ENCODE results near the gene MALSU1. TPM values are rescaled to one million over a fixed set of nuclear protein-coding genes. Genes with fewer than 3 reads are reported as not detected.

The MALSU1 gene
- total and polyA plus RNA-seq, 9 donors = 44.3 to 88.7 (median 53.2) TPM

DNA sequence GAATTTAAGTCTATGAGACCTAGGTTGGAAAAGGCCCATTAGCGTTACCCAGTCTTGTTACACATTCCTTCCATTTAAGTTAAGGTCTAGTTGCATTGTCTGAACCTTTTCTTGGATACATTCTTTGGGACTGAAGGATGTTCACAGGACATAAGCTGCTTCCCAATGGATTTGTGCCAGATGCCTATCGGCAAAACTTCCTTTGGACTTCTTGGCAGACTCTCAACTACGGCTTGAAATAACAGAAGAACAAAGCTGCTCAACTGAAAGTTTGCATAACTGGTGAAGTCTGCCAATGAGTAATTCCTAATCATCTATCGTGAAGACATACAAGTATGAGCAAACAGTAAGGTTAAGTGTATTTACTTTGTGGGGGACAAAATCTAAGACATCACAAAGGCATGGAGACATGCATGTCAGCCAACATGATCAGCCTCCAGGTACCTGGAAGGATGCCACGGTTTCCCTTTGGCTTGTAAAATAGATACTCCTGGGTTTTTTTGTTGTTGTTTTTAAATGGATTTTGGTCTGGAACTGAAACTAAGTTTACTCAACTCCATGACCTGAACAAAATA lies 35.4 kb downstream of the MALSU1 start:
- 1 to 6% (median 3%) methylated on average over 5 of the region's 5 CpGs for WGBS, 3 donors
- peak in 3 of 5 donors; percentile 26 to 58 (median 39) for DNase-seq
- Histone ChIP-seq H3K4me1 (ENCODE audit: insufficient read depth) (peaks cover 17% of the 10 kb centered on the region), H3K9me3 (no peaks in the 10 kb centered on the region), H3K27ac (peak overlapping the region; percentile 5 to 71), H3K4me3 (no peak overlapping the region), H3K36me3 (no peaks in the 10 kb centered on the region), H3K27me3 (no peaks in the 10 kb centered on the region)
- intact Hi-C loops (cut with DNase I) = loop anchor here in 1 of 4 donors (5.0 kb wide), 1 partner anchor 1817 kb away; no protein-coding TSS in a partner anchor
- no peak for TF ChIP-seq EP300 (IDR thresholded peaks at IDR 0.05)
- TF ChIP-seq, protein P1, sequence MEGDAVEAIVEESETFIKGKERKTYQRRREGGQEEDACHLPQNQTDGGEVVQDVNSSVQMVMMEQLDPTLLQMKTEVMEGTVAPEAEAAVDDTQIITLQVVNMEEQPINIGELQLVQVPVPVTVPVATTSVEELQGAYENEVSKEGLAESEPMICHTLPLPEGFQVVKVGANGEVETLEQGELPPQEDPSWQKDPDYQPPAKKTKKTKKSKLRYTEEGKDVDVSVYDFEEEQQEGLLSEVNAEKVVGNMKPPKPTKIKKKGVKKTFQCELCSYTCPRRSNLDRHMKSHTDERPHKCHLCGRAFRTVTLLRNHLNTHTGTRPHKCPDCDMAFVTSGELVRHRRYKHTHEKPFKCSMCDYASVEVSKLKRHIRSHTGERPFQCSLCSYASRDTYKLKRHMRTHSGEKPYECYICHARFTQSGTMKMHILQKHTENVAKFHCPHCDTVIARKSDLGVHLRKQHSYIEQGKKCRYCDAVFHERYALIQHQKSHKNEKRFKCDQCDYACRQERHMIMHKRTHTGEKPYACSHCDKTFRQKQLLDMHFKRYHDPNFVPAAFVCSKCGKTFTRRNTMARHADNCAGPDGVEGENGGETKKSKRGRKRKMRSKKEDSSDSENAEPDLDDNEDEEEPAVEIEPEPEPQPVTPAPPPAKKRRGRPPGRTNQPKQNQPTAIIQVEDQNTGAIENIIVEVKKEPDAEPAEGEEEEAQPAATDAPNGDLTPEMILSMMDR (IDR thresholded peaks at IDR 0.05) = no peak
- TF ChIP-seq POLR2A (IDR thresholded peaks at IDR 0.05) = no peak

GRCh38 chr7:23335136-23335535 lies 36.0 kb downstream of the MALSU1 start:
- peak in 1 of 5 donors; percentile 24 for DNase-seq
- 7 to 26% (median 11%) methylated on average over 2 of the region's 2 CpGs for WGBS, 3 donors
- Histone ChIP-seq H3K4me3 (no peak overlapping the region), H3K36me3 (no peaks in the 10 kb centered on the region), H3K9me3 (no peaks in the 10 kb centered on the region), H3K4me1 (ENCODE audit: insufficient read depth) (peaks cover 17% of the 10 kb centered on the region), H3K27ac (peak overlapping the region in 1 of 2 donors; percentile 36), H3K27me3 (no peaks in the 10 kb centered on the region)
- intact Hi-C loops (cut with DNase I) = loop anchor here in 1 of 4 donors (5.0 kb wide), 1 partner anchor 1818 kb away; no protein-coding TSS in a partner anchor
- no peak for TF ChIP-seq EP300 (IDR thresholded peaks at IDR 0.05)
- TF ChIP-seq, protein P1 (IDR thresholded peaks at IDR 0.05) = no peak
- TF ChIP-seq POLR2A (IDR thresholded peaks at IDR 0.05) = no peak

GRCh38 chr7:23335621-23336020 lies 36.5 kb downstream of the MALSU1 start:
- 30 to 44% (median 38%) methylated on average over 6 of the region's 6 CpGs for WGBS, 3 donors
- Histone ChIP-seq H3K4me3 (no peak overlapping the region), H3K27me3 (no peaks in the 10 kb centered on the region), H3K27ac (peak overlapping the region in 1 of 2 donors; percentile 36), H3K9me3 (no peaks in the 10 kb centered on the region), H3K4me1 (ENCODE audit: insufficient read depth) (peaks cover 17% of the 10 kb centered on the region), H3K36me3 (no peaks in the 10 kb centered on the region)
- TF ChIP-seq EP300 (IDR thresholded peaks at IDR 0.05) = no peak
- TF ChIP-seq, protein P1 (IDR thresholded peaks at IDR 0.05) = no peak
- no peak for TF ChIP-seq POLR2A (IDR thresholded peaks at IDR 0.05)
- no peak for DNase-seq
- intact Hi-C loops (cut with DNase I) = loop anchor here in 1 of 4 donors (5.0 kb wide), 1 partner anchor 1818 kb away; no protein-coding TSS in a partner anchor

DNA sequence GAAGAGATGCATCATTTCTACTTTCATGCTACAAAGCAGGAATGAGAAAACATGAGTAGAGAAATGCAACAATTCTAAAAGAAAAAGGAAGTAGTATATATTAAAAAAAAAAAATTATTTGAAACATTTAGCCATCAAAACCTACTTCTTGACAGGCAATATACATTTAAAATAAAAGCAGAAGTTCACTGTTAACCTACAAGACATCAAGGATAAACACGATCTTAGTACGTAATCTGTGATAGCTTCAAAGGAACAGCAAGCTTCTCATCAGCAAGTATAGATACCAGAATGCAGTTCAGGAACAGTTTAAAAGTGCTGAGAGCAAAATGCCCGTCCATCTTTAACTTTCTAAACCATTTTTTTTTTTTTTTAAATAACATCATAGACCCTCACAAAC lies 36.9 kb downstream of the MALSU1 start:
- no peak for TF ChIP-seq POLR2A (IDR thresholded peaks at IDR 0.05)
- TF ChIP-seq, protein P1 (IDR thresholded peaks at IDR 0.05) = no peak
- no peak for TF ChIP-seq EP300 (IDR thresholded peaks at IDR 0.05)
- 77 to 86% (median 77%) methylated on average over 3 of the region's 3 CpGs for WGBS, 3 donors
- no peak for DNase-seq
- intact Hi-C loops (cut with DNase I) = loop anchor here in 1 of 4 donors (5.0 kb wide), 1 partner anchor 1819 kb away; no protein-coding TSS in a partner anchor
- no peaks in the 10 kb centered on the region for H3K27me3 ChIP-seq
- peaks cover 17% of the 10 kb centered on the region for H3K4me1 ChIP-seq (ENCODE audit: insufficient read depth)
- H3K27ac ChIP-seq = peak overlapping the region in 1 of 2 donors; percentile 36
- no peaks in the 10 kb centered on the region for H3K36me3 ChIP-seq
- no peaks in the 10 kb centered on the region for H3K9me3 ChIP-seq
- H3K4me3 ChIP-seq = no peak overlapping the region

Data from ovary (tissue), 9 donors.